ENCODE results near the gene CDH4.

Gene CDH4

DNA sequence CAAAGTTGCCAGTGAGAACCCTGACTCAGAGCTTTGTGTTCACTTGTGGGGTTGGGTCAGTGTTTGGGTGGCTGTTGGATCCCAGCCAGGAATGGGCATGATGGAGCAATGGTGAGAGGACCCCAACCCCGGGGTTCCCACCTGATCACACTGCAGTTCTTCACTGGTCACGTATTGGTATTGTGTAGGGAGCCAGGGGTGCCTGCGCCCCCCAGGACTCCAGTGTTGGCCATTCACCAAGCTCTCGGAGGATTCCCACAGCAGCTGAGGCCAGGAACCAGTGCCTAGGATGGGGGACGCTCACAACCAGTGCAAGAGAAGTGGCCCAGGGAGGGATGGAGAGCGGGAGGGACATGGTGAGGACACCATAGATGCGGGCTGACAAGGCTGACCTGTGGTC, 207.2 kb downstream of the CDH4 start:
- no peak overlapping the region for H3K4me3 ChIP-seq (ENCODE audit: low read depth, low read length)

DNA sequence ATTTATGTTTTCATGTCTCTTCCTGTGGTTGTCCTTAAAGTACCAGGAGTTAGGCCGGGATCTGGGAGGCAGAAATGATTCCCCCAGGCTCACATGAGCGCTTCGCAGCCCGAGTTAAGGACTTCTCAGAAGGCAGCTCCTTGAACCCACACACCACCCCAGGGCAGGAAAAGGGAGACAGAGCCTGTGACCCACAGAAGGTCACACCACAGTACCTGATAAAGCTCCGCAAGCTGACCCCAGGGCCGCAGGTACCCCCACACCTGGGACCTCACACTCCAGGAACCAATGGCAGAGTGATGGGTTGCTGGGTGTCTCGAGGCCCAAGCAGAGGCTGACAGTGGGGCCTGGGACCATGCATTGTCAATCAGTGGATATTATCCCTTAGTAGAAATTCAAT, 207.6 kb downstream of the CDH4 start:
- Histone ChIP-seq H3K27me3 (ENCODE audit: control insufficient read depth, insufficient read depth, low read length) (no peaks in the 10 kb centered on the region; the same call in 1 of the 2 replicates), H3K36me3 (ENCODE audit: control insufficient read depth, insufficient read depth, low read length) (no peaks in the 10 kb centered on the region; the same call in 1 of the 2 replicates), H3K9ac (ENCODE audit: low read length) (no peak overlapping the region)

More for the DNA sequence above, 207.2 kb downstream of the CDH4 start:
- peaks cover 5% of the 10 kb centered on the region; the same call in 1 of the 2 replicates for H3K4me1 ChIP-seq (ENCODE audit: control insufficient read depth, insufficient read depth, low read length)
- H3K27me3 ChIP-seq (ENCODE audit: control insufficient read depth, insufficient read depth, low read length) = no peaks in the 10 kb centered on the region; the same call in 1 of the 2 replicates
- peaks cover 28% of the 10 kb centered on the region for H3K9me3 ChIP-seq (ENCODE audit: control insufficient read depth, insufficient read depth, low read depth, low read length)
- H3K36me3 ChIP-seq (ENCODE audit: control insufficient read depth, insufficient read depth, low read length) = no peaks in the 10 kb centered on the region; the same call in 1 of the 2 replicates
- H3K9ac ChIP-seq (ENCODE audit: low read length) = no peak overlapping the region
- H3K27ac ChIP-seq (ENCODE audit: low read depth, low read length) = no peak overlapping the region

DNA sequence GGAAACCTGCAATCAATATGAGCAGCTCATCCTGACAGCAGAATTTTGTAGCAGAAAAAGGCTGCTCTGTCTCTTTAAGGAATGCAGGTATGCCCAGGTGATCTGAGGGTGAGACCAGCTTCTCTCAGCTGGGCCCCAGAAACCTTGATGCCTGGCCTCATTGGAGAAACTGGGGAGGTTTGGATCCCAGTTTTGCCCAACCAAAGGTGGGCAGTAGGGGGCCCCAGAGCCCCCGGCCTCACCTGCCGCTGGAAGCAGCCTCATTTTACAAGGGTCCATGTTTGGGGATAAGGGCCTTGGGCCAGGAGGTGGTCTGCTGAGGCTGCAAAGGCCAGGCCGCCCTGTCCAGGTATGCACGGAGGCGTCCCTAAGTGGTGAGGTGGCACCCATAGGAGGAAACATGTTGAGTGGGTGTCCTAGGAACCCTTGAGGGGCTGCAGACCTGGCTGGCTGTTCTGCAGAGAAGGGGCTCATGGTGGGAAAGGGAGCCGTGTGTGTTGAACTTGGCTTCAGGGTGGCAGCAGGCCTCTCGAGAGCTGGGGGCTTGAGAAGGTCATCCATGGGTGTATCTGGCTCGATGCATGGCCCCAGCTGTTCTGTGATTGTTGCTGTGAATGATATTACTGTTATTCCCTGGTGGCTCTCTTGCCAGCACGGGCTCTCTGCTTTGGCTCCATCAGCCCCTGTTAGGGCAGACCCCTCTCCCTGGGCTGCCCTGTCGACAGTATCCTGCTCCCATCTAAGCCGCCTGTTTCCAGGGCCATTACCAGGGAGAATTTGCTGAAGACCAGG, 208.4 kb downstream of the CDH4 start:
- H3K27ac ChIP-seq (ENCODE audit: low read depth, low read length) = no peak overlapping the region
- H3K4me1 ChIP-seq (ENCODE audit: control insufficient read depth, insufficient read depth, low read length) = peaks cover 5% of the 10 kb centered on the region; the same call in 1 of the 2 replicates
- no peaks in the 10 kb centered on the region; the same call in 1 of the 2 replicates for H3K36me3 ChIP-seq (ENCODE audit: control insufficient read depth, insufficient read depth, low read length)
- no peak overlapping the region for H3K4me3 ChIP-seq (ENCODE audit: low read depth, low read length)
- H3K9ac ChIP-seq (ENCODE audit: low read length) = no peak overlapping the region
- H3K27me3 ChIP-seq (ENCODE audit: control insufficient read depth, insufficient read depth, low read length) = no peaks in the 10 kb centered on the region; the same call in 1 of the 2 replicates
- peaks cover 28% of the 10 kb centered on the region for H3K9me3 ChIP-seq (ENCODE audit: control insufficient read depth, insufficient read depth, low read depth, low read length)

More for the DNA sequence above, 207.6 kb downstream of the CDH4 start:
- Histone ChIP-seq H3K4me1 (ENCODE audit: control insufficient read depth, insufficient read depth, low read length) (peaks cover 5% of the 10 kb centered on the region; the same call in 1 of the 2 replicates), H3K9me3 (ENCODE audit: control insufficient read depth, insufficient read depth, low read depth, low read length) (peaks cover 28% of the 10 kb centered on the region), H3K27ac (ENCODE audit: low read depth, low read length) (no peak overlapping the region), H3K4me3 (ENCODE audit: low read depth, low read length) (no peak overlapping the region)

DNA sequence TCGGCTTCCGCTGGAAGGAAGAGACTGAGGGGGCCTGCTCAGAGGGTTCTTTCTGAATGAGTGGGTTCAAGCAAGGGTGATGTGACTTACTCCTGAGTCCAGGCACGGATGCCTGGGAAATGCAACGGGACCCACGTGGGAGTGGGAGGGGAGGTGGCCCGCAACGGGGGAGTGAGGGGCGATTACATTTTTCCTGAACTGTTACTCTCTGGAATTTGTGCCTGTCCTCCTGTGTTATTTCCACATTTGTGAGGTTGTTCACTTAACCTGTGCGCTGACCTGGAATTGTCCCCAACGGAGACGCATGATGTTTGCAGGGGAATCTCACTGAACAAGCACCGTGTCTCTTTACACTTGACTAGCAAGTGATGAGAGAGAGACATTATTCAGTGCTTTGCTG, 209.4 kb downstream of the CDH4 start:
- no peaks in the 10 kb centered on the region; the same call in 1 of the 2 replicates for H3K27me3 ChIP-seq (ENCODE audit: control insufficient read depth, insufficient read depth, low read length)
- H3K36me3 ChIP-seq (ENCODE audit: control insufficient read depth, insufficient read depth, low read length) = no peaks in the 10 kb centered on the region; the same call in 1 of the 2 replicates
- peaks cover 23% of the 10 kb centered on the region for H3K9me3 ChIP-seq (ENCODE audit: control insufficient read depth, insufficient read depth, low read depth, low read length)
- H3K4me1 ChIP-seq (ENCODE audit: control insufficient read depth, insufficient read depth, low read length) = peaks cover 5% of the 10 kb centered on the region; the same call in 1 of the 2 replicates
- H3K4me3 ChIP-seq (ENCODE audit: low read depth, low read length) = no peak overlapping the region
- no peak overlapping the region for H3K9ac ChIP-seq (ENCODE audit: low read length)
- no peak overlapping the region for H3K27ac ChIP-seq (ENCODE audit: low read depth, low read length)

DNA sequence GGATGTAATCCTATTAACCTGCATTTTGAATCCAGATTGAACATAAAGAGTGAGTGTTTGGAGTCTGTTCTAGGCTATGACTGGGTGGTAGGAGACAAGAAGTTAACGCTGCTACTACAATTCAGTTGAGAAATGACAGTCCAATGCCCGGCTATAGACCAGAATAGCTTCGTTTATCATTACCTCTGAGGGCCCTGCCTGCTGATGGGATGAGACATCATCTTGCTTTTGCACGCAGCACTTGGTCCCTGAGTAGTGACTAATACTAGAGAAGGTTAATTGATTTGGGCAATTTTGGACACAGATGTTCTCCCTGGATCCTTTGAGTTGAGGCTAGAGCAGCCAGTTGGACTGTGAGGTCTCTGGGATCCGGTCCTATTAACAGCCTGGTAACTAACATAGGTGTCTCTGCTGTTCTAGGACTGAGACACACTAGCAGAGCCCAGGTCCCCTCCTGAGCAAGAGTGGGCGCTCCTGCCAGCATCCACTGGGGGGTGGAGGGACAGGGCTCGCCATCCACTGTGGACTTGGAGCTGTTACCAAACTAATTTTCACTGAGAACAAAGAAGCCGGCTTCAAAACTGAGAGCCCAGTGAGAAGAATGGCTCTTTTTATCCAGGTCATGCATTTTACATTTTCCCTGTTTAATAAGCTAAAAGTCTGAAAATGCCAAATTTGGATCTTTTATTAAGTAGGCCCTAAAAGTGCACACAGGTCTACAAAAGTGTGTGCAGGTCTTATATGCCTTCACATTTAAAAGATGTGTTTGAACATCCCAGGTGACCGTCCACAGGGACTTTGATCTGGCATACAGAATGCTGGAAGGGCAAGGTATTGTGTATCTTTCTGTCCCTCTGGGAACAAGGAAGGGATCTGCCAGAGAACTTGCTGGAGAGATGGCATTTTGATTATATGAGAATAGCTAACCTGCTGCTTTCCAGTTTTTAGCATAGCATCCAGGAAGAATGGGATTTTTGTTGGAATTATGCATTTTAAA, 212.5 kb downstream of the CDH4 start:
- no peaks in the 10 kb centered on the region; the same call in 1 of the 2 replicates for H3K27me3 ChIP-seq (ENCODE audit: control insufficient read depth, insufficient read depth, low read length)
- no peak overlapping the region for H3K4me3 ChIP-seq (ENCODE audit: low read depth, low read length)
- H3K27ac ChIP-seq (ENCODE audit: low read depth, low read length) = no peak overlapping the region

DNA sequence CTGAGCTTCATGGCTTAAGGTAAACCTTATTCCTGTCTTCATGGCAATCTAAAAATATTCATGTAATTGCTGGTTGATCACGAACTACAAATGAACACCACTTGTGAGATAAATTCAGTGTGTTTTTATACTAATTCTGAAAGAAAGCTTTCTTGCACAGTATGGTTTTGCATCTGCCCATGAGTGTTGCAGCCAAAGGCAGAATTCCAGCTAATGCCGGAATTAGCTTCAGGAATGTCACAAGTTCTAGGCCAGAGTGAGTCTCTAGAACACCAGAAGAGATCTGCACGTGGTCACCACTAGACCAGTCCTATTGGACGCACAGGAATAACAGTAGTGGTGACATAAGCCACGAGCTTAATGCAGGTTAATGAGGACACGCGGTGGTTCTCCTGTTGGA, 223.7 kb downstream of the CDH4 start:
- H3K9ac ChIP-seq (ENCODE audit: low read length) = no peak overlapping the region
- H3K4me3 ChIP-seq (ENCODE audit: low read depth, low read length) = no peak overlapping the region
- H3K27me3 ChIP-seq (ENCODE audit: control insufficient read depth, insufficient read depth, low read length) = no peaks in the 10 kb centered on the region
- H3K4me1 ChIP-seq (ENCODE audit: control insufficient read depth, insufficient read depth, low read length) = no peaks in the 10 kb centered on the region
- H3K36me3 ChIP-seq (ENCODE audit: control insufficient read depth, insufficient read depth, low read length) = no peaks in the 10 kb centered on the region
- H3K27ac ChIP-seq (ENCODE audit: low read depth, low read length) = no peak overlapping the region
- no peaks in the 10 kb centered on the region for H3K9me3 ChIP-seq (ENCODE audit: control insufficient read depth, insufficient read depth, low read depth, low read length)

More for the DNA sequence above, 212.5 kb downstream of the CDH4 start:
- Histone ChIP-seq H3K9ac (ENCODE audit: low read length) (no peak overlapping the region), H3K36me3 (ENCODE audit: control insufficient read depth, insufficient read depth, low read length) (no peaks in the 10 kb centered on the region; the same call in 1 of the 2 replicates), H3K9me3 (ENCODE audit: control insufficient read depth, insufficient read depth, low read depth, low read length) (peaks cover 37% of the 10 kb centered on the region), H3K4me1 (ENCODE audit: control insufficient read depth, insufficient read depth, low read length) (peaks cover 5% of the 10 kb centered on the region; the same call in 1 of the 2 replicates)

DNA sequence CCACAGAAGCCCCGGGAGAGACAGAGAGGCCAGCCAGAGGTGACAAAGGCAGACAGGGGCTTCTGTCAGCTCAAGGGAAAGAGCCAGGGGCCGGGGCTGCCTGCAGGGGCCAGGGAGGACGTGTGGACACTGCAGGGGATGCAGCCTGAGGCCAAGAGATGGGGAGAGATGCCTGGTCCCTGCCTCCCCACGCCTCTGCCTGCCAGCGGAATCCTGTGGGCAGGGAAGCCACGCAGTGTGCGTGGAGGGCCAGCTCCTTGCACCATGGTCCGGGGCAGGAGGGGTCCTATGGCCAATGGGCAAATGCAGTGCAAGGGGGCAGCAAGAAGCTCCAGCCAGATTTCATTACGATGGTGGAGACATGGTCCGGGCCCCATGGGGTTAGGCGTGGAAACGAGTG, 224.9 kb downstream of the CDH4 start:
- Histone ChIP-seq H3K9ac (ENCODE audit: low read length) (no peak overlapping the region), H3K36me3 (ENCODE audit: control insufficient read depth, insufficient read depth, low read length) (no peaks in the 10 kb centered on the region), H3K27me3 (ENCODE audit: control insufficient read depth, insufficient read depth, low read length) (no peaks in the 10 kb centered on the region), H3K4me3 (ENCODE audit: low read depth, low read length) (no peak overlapping the region), H3K27ac (ENCODE audit: low read depth, low read length) (no peak overlapping the region), H3K9me3 (ENCODE audit: control insufficient read depth, insufficient read depth, low read depth, low read length) (no peaks in the 10 kb centered on the region), H3K4me1 (ENCODE audit: control insufficient read depth, insufficient read depth, low read length) (no peaks in the 10 kb centered on the region)

DNA sequence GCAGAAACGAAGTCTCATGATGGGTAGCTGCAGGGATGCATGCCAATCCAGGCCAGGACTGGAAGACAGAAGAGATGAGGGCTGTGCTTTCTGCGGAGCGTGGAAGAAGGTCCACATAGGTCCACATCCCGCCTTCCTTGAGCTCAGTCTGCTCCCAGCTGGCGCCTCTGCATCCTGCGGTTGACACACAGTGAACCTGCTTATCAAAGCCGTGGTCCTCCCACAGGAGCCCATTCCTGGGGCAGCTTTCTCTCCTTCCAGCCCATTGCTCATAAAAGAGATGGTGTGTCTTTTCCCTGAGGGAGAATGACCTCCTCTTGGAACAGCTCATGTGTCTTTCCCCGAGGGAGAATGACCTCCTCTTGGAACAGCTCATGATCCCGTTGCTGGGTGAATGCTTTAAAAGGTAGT, 225.4 kb downstream of the CDH4 start:
- no peak overlapping the region for H3K4me3 ChIP-seq (ENCODE audit: low read depth, low read length)
- no peaks in the 10 kb centered on the region for H3K27me3 ChIP-seq (ENCODE audit: control insufficient read depth, insufficient read depth, low read length)
- no peaks in the 10 kb centered on the region for H3K4me1 ChIP-seq (ENCODE audit: control insufficient read depth, insufficient read depth, low read length)
- no peaks in the 10 kb centered on the region for H3K9me3 ChIP-seq (ENCODE audit: control insufficient read depth, insufficient read depth, low read depth, low read length)
- H3K9ac ChIP-seq (ENCODE audit: low read length) = no peak overlapping the region
- H3K27ac ChIP-seq (ENCODE audit: low read depth, low read length) = no peak overlapping the region
- H3K36me3 ChIP-seq (ENCODE audit: control insufficient read depth, insufficient read depth, low read length) = no peaks in the 10 kb centered on the region

DNA sequence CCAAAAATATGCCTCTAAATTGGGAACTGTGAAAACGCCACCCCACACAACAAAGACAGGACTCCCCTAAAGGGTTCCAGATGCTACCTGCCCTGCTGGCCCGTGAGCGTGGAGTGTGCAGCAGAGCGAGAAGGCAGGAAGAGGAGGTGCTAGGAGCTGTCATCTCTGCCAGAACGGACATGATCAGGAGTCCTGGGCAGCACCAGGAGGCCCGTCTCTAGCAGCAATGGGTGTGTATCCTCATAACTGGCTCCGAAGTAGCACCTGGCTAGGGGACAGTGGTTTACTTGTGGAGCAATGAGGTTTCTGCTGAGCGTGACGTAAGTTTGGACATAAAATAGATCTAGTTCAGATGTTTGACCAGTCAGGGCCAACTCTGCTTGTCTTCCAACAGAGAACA, 226.0 kb downstream of the CDH4 start:
- Histone ChIP-seq H3K36me3 (ENCODE audit: control insufficient read depth, insufficient read depth, low read length) (no peaks in the 10 kb centered on the region), H3K4me3 (ENCODE audit: low read depth, low read length) (no peak overlapping the region), H3K9ac (ENCODE audit: low read length) (no peak overlapping the region), H3K9me3 (ENCODE audit: control insufficient read depth, insufficient read depth, low read depth, low read length) (no peaks in the 10 kb centered on the region), H3K27me3 (ENCODE audit: control insufficient read depth, insufficient read depth, low read length) (no peaks in the 10 kb centered on the region), H3K4me1 (ENCODE audit: control insufficient read depth, insufficient read depth, low read length) (no peaks in the 10 kb centered on the region), H3K27ac (ENCODE audit: low read depth, low read length) (no peak overlapping the region)

DNA sequence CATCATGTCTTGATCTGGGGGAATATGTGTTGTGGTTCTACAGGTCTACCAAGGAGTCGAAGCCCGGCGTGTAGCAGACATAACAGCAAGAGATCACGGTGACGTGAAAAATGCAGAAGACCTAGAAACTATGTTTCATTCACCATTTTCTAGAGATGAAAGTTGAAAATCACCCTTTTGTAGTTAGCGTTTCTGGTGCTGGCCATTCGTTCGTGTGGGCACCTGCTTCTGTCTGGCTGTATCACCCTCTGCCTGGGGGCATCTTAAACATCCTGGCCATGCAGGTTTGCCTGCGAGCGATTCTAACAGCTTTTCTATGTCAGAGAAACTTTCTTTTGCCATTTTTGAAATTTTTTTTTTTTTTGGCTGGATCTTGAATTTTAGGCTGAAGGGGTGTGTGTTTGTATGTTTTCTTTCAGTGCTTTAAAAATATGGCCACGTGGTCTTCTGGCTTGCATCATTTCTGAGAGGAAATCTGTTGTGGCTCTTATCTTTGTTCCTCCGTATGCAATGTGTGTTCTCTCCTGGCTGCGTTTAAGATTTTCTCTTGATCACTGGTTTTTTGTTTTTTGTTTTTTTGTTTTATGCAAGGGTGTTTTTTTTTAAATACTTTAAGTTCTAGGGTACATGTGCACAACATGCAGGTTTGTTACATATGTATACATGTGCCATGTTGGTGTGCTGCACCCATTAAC, 226.7 kb downstream of the CDH4 start:
- Histone ChIP-seq H3K27me3 (ENCODE audit: control insufficient read depth, insufficient read depth, low read length) (no peaks in the 10 kb centered on the region), H3K4me1 (ENCODE audit: control insufficient read depth, insufficient read depth, low read length) (no peaks in the 10 kb centered on the region), H3K36me3 (ENCODE audit: control insufficient read depth, insufficient read depth, low read length) (no peaks in the 10 kb centered on the region), H3K4me3 (ENCODE audit: low read depth, low read length) (no peak overlapping the region), H3K9ac (ENCODE audit: low read length) (no peak overlapping the region), H3K27ac (ENCODE audit: low read depth, low read length) (no peak overlapping the region), H3K9me3 (ENCODE audit: control insufficient read depth, insufficient read depth, low read depth, low read length) (no peaks in the 10 kb centered on the region)
